ENCODE results near the gene CTIF. TPM values are rescaled to one million over a fixed set of nuclear protein-coding genes. Genes with fewer than 3 reads are reported as not detected.

CTIF gene
- total and polyA plus RNA-seq, 12 donors = 20.5 to 159 (median 57.0) TPM

GRCh38 chr18:48889981-48890762 lies 351.3 kb downstream of the CTIF start:
- Histone ChIP-seq H3K4me3 (no peak overlapping the region), H3K4me1 (replicated peaks in 1 of 2) (peaks cover 6 to 7% of the 10 kb centered on the region in 2 donors), H3K36me3 (replicated peaks in 1 of 2) (no peaks in the 10 kb centered on the region), H3K9me3 (replicated peaks in 1 of 3) (no peaks in the 10 kb centered on the region), H3K27me3 (no peaks in the 10 kb centered on the region), H3K27ac (peak overlapping the region in 1 of 5 donors; percentile 7)
- intact Hi-C loops (cut with DNase I) = no loop called here
- DNase-seq = no peak
- WGBS, 4 donors = 94 to 98% (median 97%) methylated on average over 12 to 13 of the region's 13 CpGs
- TF ChIP-seq CTCF (IDR thresholded peaks at IDR 0.05) = no peak
- TF ChIP-seq POLR2A (IDR thresholded peaks at IDR 0.05) = no peak

GRCh38 chr18:48891721-48892120 lies 352.9 kb downstream of the CTIF start:
- no peaks in the 10 kb centered on the region for H3K9me3 ChIP-seq (replicated peaks in 1 of 3)
- TF ChIP-seq CTCF (IDR thresholded peaks at IDR 0.05) (no peak), POLR2A (IDR thresholded peaks at IDR 0.05) (no peak)
- intact Hi-C loops (cut with DNase I) = no loop called here
- no peaks in the 10 kb centered on the region for H3K36me3 ChIP-seq (replicated peaks in 1 of 2)
- no peak overlapping the region for H3K4me3 ChIP-seq
- 97 to 100% (median 99%) methylated on average over 4 of the region's 4 CpGs for WGBS, 4 donors
- peaks cover 6 to 7% of the 10 kb centered on the region in 2 donors for H3K4me1 ChIP-seq (replicated peaks in 1 of 2)
- DNase-seq = no peak
- H3K27me3 ChIP-seq = no peaks in the 10 kb centered on the region
- no peak overlapping the region for H3K27ac ChIP-seq

- intact Hi-C loops (cut with DNase I) = no loop called here
- peaks cover 6 to 7% of the 10 kb centered on the region in 2 donors for H3K4me1 ChIP-seq (replicated peaks in 1 of 2)
- 88 to 95% (median 92%) methylated on average over 17 to 22 of the region's 22 CpGs for WGBS, 4 donors
- no peaks in the 10 kb centered on the region for H3K36me3 ChIP-seq (replicated peaks in 1 of 2)
- H3K9me3 ChIP-seq (replicated peaks in 1 of 3) = no peaks in the 10 kb centered on the region
- H3K4me3 ChIP-seq = no peak overlapping the region
- no peak for TF ChIP-seq POLR2A (IDR thresholded peaks at IDR 0.05)
- TF ChIP-seq CTCF (IDR thresholded peaks at IDR 0.05) = no peak
- no peaks in the 10 kb centered on the region for H3K27me3 ChIP-seq
- H3K27ac ChIP-seq = no peak overlapping the region
- DNase-seq = no peak
Observed at GRCh38 chr18:48892146-48892855, 353.5 kb downstream of the CTIF start.

GRCh38 chr18:48893061-48893607 lies 354.3 kb downstream of the CTIF start:
- Histone ChIP-seq H3K36me3 (replicated peaks in 1 of 2) (no peaks in the 10 kb centered on the region), H3K9me3 (replicated peaks in 1 of 3) (no peaks in the 10 kb centered on the region), H3K27me3 (no peaks in the 10 kb centered on the region), H3K4me1 (replicated peaks in 1 of 2) (peaks cover 6 to 7% of the 10 kb centered on the region in 2 donors), H3K4me3 (no peak overlapping the region), H3K27ac (no peak overlapping the region)
- TF ChIP-seq POLR2A (IDR thresholded peaks at IDR 0.05) = no peak
- no peak for TF ChIP-seq CTCF (IDR thresholded peaks at IDR 0.05)
- intact Hi-C loops (cut with DNase I) = no loop called here
- no peak for DNase-seq
- WGBS, 4 donors = 77 to 85% (median 82%) methylated on average over 9 to 14 of the region's 14 CpGs
